Medulla oblongata (tissue), 1 donor: ENCODE results near the gene EXOC4.
"Not testable (repeated sequence)": the region's sequence is repeated elsewhere in the genome, so short reads cannot be mapped to it uniquely, and the experiment has no call there.

Experiments used
- DNase-seq: peaks from one replicate; pipeline ENCODE4 v3.0.0-alpha.2; 2015; ENCODE audit errors: extremely low spot score

EXOC4 gene

DNA sequence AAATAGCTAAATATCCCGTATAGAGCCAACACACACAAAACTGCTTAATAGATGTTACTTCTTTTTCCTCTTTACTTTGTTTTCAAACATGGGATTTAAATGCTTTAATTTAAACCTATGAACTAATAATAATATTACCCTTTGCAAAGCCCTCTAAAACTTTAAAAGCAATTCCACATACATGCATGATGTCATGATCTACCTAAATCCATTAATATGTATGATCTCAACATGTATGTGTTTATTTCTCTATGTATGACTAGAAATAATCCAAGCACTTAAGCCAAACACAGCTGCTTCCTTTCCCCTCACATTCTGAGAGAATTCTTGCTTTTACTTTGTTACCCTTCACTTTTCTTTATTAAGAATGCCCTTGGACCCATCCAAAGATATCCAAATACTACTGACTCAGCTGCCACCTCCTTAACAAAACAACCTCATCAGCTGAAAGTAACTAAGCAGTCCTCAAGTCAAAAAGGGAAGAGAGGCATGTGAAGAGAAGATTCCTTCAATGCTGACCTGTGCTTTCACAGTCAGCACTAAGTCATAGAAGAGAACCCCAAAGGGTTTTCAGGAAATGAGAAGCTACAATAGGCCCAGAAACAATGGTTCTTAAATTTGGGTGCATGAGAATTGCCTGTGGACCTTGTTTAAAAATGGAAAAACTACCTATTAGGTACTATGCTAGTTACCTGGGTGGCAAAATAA is 607.9 kb downstream of the EXOC4 start:
- DNase-seq = no peak

DNA sequence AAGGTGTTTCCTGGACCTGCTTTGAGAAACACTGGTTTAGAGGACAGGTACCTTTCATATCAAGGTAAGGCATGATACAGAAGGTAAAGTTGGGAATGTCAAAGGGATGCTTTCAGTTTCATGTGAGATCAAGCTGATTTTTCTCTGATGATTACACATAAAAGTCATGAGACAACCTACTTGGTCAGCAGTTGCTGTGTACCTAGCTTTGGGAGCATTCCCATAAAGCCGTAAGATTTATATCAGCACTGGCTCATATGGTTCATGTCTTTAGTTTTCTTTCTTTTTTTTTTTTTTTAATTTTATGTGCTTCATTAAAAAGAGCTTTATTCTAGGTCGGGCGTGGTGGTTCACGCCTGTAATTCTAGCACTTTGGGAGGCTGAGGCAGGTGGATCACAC is 609.0 kb downstream of the EXOC4 start:
- DNase-seq = no peak

DNA sequence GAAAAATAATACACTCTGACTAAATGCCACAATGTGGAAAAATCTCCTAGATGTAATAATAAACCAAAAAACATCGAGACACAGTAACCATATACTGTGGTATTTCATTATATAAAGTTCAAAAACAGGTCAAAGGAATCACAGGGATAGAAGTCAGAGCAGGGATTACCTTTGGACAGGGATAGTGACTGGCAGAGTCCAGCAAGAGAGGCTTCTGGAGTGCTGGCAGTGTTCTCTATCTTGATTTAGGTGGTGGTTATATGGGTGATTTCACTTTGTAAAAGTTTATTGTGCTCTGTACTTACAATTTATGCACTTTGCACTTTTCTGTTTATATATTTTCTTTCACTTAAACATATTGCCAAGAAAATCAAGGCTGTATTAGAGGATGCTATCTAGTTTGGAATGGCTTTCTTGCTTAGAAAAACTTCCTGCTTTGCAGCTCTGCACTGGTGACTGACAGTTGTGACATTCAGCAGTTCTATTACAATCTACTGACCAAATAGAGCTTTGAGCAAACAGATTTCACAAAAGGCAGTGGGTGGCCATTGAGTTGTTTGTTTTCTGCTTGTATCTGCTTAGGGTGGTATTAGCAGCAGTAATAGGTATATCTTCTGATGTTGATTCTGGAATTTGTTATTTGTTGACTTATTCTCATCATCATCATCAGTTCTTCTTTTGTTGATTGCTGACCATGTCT is 610.6 kb downstream of the EXOC4 start:
- no peak for DNase-seq

DNA sequence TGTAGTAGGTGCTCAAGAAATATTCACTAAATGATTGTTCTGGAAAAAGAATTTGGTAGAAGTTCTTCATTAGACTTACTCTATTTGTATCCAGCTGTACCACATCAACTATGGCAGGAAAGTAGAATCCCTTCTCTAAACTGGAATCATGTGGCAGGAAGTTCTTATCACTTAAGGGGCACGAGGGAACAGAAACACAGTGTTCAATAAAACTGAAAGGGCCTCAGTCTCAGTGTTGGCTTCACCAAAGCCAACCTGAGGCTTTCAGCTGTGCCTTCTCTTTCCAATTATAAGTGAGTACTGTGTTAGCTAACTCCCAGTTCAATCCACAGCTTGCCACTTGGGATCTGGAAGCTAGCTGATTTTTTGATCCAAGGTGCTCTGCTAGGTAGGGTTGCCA is 616.7 kb downstream of the EXOC4 start:
- DNase-seq = no peak

DNA sequence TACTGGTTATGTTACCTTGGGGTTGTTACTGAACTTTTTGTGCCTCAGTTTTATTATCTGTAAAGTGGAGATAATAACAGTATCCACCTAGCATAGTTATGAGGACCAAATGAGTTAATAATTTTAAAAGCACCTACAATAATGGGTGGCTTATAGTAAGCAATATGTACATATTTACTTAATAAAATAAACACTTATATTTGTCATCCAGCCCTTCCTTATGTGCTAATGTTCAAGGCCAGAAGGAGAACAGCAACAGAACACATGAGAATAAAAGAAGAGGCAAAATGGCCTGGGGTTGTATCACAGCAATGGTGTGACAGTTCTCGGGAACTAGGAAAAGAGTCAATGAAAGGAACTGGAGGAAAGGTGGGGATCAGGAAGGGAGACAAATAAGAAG is 618.9 kb downstream of the EXOC4 start:
- no peak for DNase-seq

DNA sequence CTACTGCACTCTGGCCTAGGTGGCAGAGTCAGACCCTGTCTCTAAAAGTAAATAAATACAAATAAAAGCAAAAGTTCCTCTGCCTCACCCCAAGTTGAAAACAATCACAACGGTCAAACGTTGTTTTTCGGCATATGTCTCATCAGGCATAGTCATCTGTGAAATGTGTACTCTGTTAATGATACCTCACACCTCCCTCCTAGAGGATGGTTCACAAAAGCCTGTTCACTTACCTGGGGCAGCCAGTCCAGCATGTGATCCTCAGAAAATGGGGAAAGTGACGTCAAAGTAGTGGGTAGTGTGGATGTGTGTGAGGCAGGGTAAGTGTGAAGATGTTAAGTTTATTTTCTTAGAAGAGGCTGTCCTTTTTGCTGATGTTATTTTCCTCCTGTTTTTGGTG is 620.3 kb downstream of the EXOC4 start:
- no peak for DNase-seq

DNA sequence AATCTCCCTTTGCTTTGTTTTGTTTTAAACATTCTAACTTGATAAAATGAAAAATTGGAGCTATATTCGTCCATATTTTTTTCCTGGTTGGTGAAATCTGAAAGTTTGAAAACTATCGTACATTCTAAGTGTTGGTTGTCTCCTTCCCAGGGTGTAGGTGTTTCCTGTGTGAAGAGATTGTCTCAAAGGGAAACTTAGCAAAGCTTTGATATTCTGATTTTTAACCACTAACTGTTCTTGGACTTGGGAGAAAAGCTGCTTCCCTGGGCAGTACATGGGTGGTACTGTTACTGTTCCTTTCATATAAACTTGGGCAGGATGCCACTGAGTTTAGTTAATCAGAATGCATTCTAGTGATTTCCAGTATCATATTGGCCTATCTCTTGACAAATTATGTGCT is 620.8 kb downstream of the EXOC4 start:
- DNase-seq = no peak

DNA sequence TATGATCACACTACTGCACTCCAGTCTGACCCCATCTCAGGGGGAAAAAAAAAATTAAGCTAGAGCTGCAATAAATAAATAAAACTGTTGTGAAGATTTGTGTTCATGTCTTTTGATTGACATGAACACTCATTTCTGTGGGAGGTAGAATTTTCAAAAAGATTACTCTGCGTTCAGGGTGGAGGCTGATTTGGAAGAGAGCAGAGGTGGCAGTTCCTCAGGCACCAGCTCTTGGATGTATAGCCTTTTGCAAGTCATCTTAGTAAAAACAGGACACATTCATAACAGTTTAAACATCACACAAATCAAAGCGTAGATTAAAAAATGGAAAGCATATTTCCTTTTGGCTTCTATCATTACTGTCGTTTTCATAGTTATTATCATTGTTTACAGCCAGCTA is 630.7 kb downstream of the EXOC4 start:
- no peak for DNase-seq

DNA sequence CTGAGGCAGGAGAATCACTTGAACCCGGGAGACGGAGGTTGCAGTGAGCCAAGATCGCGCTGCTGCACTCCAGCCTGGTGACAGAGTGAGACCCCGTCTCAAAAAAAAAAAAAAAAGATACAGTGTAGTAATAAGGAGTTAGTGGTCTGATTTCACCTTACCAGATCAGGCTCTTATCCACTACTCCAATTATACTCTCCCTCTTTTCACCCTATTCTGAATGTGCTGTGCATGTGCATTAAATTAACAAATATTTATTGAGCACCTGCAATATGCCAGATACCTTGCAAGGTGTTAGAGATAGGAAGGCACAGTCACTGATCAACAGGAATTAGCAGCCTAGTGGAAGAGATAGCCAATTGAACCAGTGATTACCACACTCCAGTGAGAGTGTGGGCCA is 632.3 kb downstream of the EXOC4 start:
- DNase-seq = no peak

DNA sequence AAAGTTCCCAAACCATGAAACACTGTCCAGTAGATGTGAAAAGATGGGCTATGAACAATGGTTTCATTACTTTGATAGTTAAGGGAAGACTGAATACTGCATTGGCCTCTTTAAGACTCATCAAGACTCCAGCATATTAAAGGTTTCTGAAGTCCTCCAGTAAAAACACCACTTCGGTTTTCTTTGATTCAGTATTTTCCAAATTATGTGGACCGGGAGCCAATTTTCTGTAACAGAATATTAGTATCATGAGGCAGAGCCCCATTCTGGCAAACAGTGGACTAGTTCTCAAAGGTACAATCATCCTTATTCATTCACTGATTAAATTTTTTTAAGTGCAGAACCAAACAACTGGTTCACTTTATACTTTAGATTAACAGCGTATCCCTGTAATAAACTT is 633.2 kb downstream of the EXOC4 start:
- DNase-seq = no peak

DNA sequence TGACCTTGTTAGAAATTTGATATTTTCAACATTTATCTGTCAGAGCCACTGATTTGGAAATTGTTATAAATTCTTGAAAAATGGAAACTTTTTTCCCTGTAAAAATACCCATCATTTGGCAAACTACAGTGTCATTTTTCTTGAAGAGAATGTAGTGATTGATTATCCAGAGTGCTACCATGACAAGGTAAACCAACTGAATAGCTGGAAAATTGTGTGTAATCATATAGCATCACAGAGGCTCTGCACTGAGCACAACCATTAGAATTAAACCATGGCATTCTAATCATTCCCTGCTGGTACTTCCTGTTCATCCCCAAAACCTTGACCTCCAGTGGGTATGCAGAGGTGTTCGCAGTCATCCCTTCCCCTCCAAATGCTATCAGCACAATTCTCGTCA is 633.9 kb downstream of the EXOC4 start:
- DNase-seq = no peak

DNA sequence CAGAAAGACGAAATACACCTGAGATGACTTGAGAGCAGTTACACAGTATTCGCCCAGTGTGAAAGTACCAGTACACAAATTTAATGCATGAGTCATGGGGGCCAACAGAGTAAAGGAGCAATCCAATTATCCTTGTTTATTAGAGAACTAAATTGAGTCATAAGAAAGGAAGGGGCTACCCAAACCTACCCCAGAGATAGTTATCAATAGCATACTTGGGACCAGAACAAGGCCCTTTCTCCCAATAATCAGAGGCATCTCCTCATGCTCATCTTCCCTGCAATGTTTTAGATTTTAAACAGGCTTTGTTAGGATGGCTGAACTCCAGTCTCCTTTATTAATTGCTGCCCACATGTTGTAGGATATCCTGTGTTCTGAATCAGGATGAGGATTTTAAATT is 634.6 kb downstream of the EXOC4 start:
- DNase-seq = no peak

DNA sequence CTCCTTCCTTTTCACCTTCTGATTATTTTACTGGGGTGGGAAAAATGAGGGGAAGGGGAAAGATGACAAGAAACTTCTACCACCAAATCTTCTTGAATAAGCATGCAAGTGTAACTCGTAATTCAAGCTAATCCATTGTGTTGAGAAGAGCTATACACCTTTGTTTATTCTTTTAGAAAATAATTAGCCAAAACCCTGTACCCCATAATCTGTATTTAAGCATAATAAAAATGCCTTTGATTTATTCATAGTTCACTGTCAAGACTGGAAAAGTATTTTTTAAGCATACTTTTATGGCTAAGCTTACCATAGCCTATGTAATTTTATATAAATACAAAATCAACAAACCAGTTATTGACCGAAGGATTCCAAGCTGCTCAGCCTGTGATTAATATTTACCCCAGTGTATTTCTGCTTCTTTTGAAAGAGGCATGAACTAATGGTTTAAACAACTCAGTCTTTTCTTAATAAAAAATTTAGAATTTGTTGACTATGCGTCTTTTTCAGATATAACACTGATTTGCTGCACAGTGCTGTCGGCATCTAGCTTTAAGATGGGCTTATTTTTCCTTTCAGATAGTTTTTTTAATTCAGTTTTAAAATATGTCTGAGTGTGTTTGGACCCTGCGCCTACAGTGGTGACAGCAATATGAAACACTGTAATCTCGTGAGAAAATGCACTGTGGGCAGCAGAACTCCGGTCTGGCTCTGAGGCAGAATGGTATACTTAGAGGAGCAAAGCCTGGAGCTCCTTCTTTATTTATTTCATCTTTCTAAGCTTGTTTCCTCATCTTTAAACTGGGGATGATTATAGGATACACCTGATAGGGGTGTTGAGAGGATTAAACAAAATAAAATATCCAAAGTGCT is 635.4 kb downstream of the EXOC4 start:
- no peak for DNase-seq

DNA sequence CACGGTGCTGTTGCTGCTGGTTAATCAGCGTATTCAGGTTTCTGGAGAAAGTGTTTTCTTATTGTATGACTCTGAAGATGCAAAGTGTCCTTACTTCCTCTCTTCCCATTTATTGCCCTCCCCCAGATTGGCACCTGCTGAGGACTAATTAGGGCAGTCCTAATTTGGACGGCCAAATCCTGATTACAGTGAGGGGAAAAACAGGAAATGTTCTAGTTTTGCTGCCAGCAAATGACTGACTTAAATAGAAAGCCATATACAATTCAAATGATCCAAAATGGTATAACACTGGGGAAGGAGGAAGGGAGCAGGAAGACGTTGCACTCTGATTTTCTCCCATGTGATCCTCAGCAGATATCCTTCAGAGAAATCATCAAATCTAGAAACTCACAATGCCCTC is 651.9 kb downstream of the EXOC4 start:
- no peak for DNase-seq

DNA sequence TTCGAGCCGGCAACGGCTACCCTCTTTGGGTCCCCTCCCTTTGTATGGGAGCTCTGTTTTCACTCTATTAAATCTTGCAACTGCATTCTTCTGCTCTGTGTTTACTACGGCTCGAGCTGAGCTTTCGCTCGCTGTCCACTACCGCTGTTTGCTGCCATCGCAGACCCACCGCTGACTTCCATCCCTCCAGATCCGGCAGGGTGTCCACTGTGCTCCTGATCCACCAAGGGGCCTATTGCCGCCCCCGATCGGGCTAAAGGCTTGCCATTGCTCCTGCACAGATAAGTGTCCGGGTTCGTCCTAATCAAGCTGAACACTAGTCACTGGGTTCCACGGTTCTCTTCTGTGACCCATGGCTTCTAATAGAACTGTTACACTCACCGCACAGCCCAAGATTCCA is 653.7 kb downstream of the EXOC4 start:
- not testable (repeated sequence) for DNase-seq

DNA sequence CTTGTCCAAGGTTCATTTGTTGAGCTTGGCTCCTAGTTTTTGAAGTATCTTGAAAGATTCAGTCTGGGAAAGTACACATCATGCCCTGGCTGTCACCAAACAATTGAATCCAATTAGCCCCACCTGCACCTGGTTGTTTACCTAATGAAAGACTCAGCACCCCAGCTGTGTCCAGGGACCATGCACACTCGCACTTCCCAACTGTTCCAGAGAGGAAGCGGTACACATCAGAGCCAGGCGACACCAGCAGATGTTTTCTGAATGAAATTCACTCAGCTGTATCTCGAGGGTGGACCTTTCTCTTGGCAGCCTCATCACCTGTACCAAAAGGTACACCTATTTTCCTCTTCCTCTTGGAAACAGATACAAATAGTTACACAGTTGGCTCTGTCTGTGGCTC is 657.9 kb downstream of the EXOC4 start:
- DNase-seq = no peak

DNA sequence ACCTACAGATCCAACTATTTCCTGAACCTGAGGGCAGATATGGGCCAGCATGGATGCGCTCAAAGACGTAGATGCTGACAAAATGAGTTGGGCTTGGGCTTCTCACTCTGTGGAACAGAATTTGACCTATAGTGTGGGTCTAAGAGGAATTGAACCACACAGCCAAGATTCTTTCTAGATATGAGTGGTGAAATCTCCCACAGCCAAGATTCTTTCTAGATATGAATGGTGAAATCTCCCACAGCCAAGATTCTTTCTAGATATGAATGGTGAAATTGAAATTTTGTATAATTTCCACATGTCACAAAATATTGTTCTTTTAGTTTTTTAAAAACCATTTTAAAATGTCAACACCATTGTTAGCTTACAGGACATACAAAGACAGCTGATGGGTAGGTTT is 658.8 kb downstream of the EXOC4 start:
- no peak for DNase-seq

DNA sequence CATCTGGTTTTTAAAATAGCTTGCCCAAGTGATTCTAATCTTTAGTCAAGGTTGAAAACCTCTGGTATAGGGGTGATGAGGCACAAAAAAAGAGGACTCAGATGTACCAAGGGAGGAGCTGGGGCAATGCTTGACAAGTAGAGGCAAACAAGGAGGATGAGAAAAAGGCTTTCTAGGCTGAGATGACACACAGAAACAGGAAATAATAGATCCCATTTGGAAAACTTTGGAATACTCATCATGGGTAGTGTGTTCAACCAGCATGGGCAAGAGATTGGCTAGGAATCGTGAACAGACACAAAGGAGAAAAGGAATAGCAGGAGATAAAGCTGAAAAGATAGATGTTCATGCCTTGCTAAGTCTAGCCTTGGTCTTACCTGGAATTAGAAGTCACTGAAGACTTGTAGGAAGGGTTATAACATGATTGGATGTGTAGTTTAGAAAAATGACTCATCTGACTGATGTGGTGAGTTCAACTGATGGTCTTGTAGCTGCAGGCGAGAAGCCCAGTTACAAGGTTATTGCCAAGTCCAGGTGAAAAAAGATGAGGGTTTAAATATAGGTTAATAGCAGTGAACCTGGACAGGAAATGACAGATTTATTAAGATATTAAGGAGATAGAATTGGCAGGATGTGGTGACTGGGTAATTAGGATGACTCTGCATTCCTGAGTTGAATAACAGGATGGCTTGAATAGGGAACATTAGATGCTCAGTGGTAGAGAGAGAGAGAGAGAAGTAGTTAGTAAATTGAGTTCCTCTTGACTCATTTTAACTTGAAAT is 660.2 kb downstream of the EXOC4 start:
- no peak for DNase-seq

DNA sequence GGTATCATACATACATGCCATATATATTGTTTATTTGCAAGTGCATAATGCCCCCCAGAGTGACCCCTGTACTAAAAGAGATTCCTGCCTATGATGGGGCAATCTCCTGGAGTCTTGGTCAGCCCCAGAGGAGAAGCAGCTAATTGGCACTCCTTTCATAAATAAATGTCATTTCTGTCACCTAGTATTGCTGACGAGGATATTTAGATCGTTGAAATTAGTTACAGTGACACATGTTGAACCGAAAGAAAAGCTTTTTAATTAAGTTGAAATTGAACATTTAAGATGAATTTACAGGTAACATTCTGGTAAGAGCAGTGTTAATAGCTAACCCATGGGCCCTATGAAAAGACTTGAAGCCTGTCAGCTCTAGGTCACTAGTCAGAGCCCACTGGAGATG is 663.7 kb downstream of the EXOC4 start:
- no peak for DNase-seq

DNA sequence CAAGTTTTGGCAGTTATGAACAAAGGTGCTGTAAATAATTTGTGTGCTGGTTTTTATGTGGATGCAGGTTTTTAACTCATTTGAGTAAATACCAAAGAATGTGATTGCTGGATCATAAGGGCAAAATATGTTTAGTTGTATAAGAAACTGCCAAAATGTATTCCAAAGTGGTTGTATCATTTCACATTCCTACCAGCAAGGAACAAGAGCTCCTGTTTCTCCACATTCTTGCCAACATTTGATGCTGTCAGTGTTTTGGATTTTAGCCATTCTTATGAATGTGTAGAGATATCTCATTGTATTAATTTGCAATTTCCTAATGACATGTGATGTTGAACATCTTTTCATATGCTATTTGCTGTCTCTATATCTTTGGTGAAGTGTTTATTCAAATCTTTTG is 666.9 kb downstream of the EXOC4 start:
- no peak for DNase-seq

DNA sequence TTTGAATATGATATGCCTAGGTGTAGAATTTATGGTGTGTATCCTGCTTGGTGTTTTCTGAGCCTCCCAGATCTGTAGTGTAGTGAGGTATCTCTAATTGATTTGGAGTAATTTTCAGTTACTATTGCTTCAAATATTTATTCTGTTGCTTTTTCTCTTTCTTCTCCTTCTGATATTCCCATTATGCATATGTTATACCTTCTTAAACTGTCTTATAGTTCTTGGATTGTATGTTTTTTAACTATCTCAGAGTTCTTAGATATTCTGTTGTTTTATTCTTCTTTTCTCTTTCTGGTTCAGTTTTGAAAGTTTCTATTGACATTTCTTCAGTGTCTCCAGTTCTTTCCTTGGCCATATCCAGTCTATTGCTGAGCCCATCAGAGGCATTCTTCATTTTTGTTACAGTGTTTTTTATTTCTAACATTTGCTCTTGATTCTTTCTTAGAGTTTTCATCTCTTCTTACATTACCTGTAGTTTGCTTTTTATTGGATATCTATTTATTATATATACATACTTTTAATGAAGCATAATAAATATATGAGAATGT is 668.8 kb downstream of the EXOC4 start:
- no peak for DNase-seq

DNA sequence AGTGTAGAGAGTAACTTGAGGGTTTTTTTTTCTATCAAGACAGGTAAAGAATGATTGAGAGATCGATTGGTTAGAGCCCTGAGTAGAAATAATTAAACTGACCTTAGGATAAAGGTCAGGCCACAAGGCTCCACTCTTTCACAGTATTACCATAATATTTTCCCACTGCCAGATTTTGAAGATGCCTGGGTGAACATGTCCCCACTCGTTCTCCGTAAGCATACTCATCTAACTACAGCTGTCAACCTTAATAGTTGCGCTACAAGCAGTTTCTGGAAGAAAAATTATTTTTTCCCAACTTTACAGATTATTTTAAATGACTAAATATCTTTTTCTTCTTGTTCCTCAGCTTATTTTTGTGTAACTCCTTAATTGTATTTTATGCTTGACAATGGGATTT is 671.1 kb downstream of the EXOC4 start:
- no peak for DNase-seq
